Muscle of arm (tissue), 12 donors: Measurements from ENCODE around the gene RAD52. TPM values are rescaled to one million over a fixed set of nuclear protein-coding genes. Genes with fewer than 3 reads are reported as not detected.
A peak's percentile ranks its signal among the peaks of the same experiment; 100 is the strongest.

ENCODE experiments used
- DNase-seq: peaks from one replicate; pipeline ENCODE4 v3.0.0-alpha.2; 2013
- polyA plus RNA-seq, 12 donors: library from polyadenylated mRNA; unstranded; fragments of 120-200 nt; gene quantifications; one replicate each; pipeline ENCODE4 v1.2.1, GENCODE V29; 2013; ENCODE audit not compliant: insufficient read length in 12 of 12

RAD52 gene
- polyA plus RNA-seq, 12 donors, result 13.4 to 36.5 (median 21.9) TPM; not detected in 1

DNA sequence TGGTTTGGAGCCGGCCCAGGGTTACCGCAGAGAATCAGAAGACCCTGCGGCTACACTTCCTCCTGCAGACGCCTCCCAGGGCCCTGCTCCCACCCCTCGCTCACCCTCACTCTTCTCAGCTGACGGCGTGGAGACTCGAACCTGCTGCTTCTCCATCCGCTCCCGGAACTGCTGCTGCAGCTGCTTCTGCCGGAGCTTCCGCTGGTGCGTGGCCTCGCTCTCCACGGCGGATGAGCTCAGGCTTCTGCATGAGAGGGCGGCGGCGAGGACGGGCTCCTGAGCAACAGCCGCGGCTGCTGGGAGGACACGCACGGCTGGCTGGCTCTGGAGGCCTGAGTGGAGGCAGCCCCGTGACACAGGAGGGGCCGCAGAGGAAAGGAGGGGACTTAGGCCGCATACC, 33.3 kb downstream of the RAD52 start:
- DNase-seq, result no peak

DNA sequence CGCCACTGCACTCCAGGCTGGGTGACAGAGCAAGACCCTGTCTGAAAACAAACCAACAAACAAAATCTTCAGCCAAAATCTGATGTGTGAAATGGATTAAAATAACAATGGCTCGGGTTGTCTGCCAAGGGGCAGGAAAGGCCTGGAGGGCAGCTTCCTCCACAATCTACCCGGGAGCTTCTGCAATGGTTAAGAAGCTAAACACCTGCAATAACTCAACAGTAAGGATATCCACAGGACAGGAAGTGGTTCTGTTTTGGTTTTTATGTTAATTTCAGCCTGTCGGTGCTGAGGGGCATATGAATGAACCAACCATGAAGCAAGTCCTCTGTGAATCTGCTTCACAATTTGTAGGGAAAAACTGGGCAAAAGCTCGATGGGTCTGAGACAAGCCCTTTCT, 34.4 kb downstream of the RAD52 start:
- DNase-seq, result no peak

- no peak for DNase-seq
Observed at GRCh38 chr12:913919-914698, 35.4 kb downstream of the RAD52 start.

DNA sequence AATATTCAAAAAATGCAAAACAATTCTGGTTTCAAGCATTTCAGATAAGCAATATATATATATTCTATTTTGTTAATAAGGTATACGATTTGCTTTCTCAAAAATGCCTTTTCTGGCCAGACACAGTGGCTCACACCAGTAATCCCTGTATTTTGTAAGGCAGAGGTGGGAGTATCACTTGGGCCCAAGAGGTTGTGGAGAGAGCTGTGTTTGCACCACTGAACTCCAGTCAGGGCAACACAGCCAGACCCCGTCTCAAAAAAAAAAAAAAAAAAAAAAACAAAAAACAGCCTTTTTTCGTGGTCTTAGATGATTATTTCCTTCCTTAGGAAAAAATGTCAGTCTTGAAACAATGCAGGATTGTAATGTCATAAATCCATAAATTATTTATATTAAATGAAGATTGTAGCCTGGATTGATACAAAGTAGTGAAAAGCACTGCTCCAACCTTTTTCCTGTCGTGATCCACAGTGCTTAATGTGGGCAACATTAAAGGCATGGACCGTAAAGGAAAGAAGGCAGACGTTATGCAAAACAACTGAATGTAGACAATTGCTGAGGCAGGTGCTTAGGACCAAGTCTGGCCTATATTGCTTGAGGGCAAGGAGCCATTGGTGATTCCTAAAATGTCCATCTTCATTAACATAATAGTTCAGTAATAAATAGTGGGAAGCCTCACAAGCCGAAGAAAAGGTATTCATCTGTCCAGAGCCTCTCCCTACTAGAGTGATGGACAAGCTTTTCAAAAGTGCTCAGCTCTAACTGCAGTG, 36.8 kb downstream of the RAD52 start:
- no peak for DNase-seq

DNA sequence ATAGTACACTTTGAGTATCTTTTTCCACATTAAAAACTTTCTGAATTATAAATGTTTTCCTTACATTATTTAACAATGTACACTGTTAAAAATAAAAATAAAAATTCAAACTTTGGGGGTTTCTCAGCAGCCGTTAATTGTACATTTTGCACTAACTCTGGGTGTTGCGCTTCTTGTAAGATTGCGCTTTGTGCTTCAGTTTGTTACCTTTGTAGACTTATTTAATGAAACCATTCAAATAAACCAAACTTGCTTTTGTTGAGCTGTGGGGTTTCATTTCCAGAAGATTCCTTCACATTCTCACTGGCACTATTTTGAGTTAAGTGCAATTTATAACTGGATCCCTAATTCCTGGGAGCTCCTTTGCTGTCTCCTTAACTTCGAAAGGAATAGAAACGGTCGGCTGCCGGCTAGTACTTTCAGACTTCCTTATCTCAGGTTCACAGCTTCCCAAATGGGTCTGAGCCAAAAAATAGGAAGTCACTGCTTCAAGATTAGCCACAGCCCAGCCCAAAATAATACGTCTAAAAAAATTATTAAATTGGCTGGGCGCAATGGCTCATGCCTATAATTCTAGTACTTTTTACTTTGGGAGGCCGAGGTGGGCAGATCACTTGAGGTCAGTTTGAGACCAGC, 38.2 kb downstream of the RAD52 start:
- DNase-seq, result no peak

DNA sequence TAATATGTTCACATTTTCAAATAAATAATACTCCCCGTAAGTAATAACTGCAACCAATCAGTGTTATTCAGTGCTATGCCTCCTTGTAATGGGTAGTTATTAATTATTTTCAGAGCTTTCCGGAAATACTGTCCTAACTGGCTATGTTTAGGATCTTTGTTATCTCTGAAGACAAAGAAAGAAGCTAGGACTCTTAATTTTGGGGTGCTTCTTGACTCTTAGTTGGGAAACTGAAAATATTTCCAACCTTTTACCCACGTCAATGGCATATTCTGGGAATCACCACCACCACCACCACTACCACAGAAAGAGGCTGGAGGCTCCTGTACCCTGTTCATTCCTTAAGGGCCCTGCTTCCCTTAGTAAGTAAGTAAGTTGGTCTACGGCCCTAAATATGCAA, 39.1 kb downstream of the RAD52 start:
- DNase-seq, result no peak

GRCh38 chr12:909861-910260, 39.6 kb downstream of the RAD52 start:
- no peak for DNase-seq

DNA sequence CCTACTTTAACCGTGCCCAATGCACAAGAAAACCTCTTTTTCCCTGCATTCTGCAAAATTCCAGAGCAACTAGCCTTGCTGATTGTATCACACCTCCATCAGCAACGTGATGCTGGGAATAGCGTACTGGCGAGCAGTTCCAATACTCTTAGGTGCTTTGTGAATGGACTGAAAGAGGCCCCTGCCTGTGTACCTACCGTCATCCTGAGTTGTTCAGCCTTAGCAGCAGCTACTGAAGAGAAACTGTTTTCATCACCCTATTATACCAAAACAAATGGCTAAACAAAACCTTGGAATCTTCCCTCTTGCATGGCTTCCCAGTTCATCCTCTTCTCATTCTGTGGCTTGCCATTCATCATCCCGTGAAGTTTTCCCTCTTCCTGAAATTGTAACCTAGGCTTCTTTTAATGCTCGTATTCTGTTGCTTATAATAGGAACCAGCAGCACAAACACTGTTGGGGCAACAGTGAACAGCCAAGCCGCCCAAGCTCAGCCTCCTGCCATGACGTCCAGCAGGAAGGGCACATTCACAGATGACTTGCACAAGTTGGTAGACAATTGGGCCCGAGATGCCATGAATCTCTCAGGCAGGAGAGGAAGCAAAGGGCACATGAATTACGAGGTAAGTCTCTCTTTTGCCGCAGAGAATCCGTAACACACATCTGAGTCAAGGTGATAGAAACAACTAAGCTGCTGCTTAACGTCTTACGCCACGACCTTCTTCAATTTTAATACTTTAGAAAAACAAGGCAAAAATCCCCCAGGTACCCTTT, 41.9 kb downstream of the RAD52 start:
- no peak for DNase-seq

- no peak for DNase-seq
Observed at GRCh38 chr12:906062-906585, 43.4 kb downstream of the RAD52 start.

- DNase-seq, result no peak
Observed at GRCh38 chr12:905261-906031, 44.0 kb downstream of the RAD52 start.

GRCh38 chr12:904010-904414, 45.5 kb downstream of the RAD52 start:
- no peak for DNase-seq

- no peak for DNase-seq
Observed at GRCh38 chr12:903055-903454, 46.4 kb downstream of the RAD52 start.

DNA sequence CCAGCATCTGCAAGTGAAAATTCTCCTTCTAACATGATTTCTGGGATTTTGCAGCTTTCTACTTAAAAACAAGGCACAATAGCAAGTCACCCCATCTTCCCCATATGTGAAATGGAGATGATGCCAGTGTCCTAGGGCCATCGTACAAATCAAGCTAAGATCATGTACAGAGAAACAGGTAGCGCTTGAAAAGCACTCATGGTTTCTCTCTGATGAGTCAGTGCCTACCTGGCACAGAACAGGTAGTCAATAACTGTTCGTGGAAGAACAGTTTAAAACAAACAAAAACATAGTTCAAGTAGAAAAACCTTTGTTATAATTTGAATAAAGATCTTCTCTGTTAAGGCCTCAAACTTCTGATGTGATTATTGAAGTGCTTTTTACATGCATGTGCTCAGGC, 46.9 kb downstream of the RAD52 start:
- DNase-seq, result no peak

DNA sequence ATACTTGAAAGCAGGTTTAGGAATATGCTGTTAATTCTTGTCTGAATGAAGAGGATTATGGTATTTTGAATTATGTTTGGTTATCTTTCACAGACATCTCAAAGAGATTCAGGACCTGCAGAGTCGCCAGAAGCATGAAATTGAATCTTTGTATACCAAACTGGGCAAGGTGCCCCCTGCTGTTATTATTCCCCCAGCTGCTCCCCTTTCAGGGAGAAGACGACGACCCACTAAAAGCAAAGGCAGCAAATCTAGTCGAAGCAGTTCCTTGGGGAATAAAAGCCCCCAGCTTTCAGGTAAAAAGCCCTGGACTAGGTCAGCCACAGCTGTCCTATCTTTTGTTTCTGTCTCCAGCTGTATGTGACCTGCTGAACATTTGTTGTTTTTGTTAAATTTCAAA, 52.1 kb downstream of the RAD52 start:
- DNase-seq, result no peak

DNA sequence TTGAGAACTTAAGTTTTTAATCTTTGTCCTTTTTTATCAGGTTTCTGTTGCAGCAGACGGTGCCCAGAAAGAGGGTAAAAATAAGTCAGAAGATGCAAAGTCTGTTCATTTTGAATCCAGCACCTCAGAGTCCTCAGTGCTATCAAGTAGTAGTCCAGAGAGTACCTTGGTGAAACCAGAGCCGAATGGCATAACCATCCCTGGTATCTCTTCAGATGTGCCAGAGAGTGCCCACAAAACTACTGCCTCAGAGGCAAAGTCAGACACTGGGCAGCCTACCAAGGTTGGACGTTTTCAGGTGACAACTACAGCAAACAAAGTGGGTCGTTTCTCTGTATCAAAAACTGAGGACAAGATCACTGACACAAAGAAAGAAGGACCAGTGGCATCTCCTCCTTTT, 53.5 kb downstream of the RAD52 start:
- no peak for DNase-seq

GRCh38 chr12:894226-894625, 55.3 kb downstream of the RAD52 start:
- no peak for DNase-seq

- no peak for DNase-seq
Observed at GRCh38 chr12:886206-886605, 63.3 kb downstream of the RAD52 start.

DNA sequence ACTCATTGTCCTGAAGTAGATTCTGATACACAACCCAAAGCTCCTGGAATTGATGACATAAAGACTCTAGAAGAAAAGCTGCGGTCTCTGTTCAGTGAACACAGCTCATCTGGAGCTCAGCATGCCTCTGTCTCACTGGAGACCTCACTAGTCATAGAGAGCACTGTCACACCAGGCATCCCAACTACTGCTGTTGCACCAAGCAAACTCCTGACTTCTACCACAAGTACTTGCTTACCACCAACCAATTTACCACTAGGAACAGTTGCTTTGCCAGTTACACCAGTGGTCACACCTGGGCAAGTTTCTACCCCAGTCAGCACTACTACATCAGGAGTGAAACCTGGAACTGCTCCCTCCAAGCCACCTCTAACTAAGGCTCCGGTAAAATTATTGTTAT, 63.8 kb downstream of the RAD52 start:
- DNase-seq, result no peak

DNA sequence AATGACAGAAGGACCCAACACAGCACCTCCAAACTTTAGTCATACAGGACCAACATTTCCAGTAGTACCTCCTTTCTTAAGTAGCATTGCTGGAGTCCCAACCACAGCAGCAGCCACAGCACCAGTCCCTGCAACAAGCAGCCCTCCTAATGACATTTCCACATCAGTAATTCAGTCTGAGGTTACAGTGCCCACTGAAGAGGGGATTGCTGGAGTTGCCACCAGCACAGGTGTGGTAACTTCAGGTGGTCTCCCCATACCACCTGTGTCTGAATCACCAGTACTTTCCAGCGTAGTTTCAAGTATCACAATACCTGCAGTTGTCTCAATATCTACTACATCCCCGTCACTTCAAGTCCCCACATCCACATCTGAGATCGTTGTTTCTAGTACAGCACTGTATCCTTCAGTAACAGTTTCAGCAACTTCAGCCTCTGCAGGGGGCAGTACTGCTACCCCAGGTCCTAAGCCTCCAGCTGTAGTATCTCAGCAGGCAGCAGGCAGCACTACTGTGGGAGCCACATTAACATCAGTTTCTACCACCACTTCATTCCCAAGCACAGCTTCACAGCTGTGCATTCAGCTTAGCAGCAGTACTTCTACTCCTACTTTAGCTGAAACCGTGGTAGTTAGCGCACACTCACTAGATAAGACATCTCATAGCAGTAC, 64.6 kb downstream of the RAD52 start:
- no peak for DNase-seq

DNA sequence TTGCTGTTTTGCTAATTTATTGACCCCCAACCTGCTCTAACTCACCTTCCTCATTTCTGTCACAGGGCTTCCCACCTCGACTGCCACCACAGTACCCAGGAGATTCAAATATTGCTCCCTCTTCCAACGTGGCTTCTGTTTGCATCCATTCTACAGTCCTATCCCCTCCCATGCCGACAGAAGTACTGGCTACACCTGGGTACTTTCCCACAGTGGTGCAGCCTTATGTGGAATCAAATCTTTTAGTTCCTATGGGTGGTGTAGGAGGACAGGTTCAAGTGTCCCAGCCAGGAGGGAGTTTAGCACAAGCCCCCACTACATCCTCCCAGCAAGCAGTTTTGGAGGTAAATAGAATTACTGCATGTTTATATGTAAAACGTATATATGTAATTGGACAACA, 68.8 kb downstream of the RAD52 start:
- no peak for DNase-seq

- DNase-seq, result peak; percentile 7
Observed at GRCh38 chr12:879641-880040, 69.9 kb downstream of the RAD52 start.
